Stromal cell of bone marrow (primary cell): ENCODE data around the gene ABHD17C.

Source experiments
- DNase-seq: peaks from one replicate; pipeline ENCODE4 v3.0.0-alpha.2; 2012; ENCODE audit warnings: low read depth

The ABHD17C gene

GRCh38 chr15:80689716-80690115, 5.4 kb upstream of the ABHD17C start:
- no peak for DNase-seq

- no peak for DNase-seq
Measured at GRCh38 chr15:80691575-80691974, 3.5 kb upstream of the ABHD17C start.

- DNase-seq: no peak
Measured at GRCh38 chr15:80693682-80694610, 1.2 kb upstream of the ABHD17C start.

- no peak for DNase-seq
Measured at GRCh38 chr15:80694611-80695098, 455 bp upstream of the ABHD17C start.

DNA sequence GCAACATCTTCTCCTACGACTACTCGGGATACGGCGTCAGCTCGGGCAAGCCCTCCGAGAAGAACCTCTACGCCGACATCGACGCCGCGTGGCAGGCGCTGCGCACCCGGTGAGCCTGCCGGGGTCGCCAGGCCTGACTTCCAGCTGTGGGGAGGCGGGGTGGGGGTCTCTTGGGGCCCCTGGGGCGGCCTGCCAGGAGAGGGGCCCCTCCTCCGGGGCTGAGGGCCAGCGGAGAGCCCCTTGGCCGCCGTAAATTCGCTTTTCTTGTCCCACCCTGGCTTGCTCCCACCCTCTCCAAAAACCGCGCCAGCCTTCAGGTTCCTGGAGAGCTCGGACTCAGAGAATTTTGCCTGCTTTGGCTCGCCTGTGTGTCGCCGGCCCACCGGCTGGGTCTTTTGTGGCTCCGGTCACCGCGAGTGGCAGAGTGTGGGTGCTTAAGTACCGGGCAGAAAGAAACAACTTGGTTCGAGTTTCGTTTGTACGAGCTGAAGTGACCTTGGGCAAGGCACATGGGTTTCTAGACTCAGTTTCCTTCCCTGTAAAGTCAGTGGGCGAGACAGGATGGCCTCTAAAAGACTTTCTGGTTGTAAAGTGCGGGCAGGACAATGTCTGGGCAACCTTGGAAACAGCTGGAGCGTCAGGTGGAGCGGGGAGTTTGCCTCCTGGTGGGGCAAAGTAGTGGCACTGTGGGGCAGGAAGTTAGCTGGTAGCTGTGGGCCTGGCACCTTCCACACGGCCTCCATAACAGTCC, 976 bp downstream of the ABHD17C start:
- DNase-seq: no peak

GRCh38 chr15:80697075-80697685, 2.1 kb downstream of the ABHD17C start:
- DNase-seq: no peak

DNA sequence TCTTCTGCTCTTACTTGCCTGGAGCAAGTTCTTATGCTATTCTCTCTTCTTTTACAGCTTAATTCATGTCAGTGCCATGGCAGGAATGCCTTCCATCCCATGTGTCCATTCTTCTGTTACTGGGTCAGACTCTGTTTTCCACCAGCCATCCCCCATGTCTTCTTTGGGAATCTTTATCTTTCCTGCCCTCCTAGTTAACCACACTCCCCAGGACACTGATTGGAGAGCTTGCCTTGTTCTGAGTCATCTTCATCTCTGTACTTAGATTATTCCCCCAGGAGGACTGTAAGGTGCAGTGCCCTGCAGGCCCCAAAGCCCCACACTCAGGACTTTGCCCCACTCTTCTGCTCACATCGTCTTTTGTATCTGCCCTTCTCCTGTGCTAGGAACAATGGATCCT, 3.6 kb downstream of the ABHD17C start:
- DNase-seq: no peak

- no peak for DNase-seq
Measured at GRCh38 chr15:80699981-80700380, 4.9 kb downstream of the ABHD17C start.

- no peak for DNase-seq
Measured at GRCh38 chr15:80701676-80702311, 6.7 kb downstream of the ABHD17C start.

DNA sequence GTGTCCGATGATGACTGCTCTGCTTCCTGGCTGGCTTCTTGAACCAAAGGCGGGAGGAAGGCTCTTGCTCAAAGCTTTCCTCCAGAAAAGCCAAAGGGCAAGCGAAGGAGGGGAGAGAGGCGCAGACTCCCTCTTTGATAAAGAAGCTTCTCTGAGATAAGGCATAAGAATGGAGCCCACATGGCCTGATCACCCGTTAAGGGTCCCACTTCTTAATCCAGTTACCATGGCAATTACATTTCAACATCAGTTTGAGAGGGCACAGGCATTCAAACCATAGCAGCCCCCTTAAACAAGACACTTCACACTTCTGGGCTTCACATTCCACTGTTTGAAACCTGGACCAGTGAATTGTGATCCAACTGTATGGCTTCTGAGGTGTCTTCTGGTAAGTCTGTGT, 8.0 kb downstream of the ABHD17C start:
- no peak for DNase-seq

DNA sequence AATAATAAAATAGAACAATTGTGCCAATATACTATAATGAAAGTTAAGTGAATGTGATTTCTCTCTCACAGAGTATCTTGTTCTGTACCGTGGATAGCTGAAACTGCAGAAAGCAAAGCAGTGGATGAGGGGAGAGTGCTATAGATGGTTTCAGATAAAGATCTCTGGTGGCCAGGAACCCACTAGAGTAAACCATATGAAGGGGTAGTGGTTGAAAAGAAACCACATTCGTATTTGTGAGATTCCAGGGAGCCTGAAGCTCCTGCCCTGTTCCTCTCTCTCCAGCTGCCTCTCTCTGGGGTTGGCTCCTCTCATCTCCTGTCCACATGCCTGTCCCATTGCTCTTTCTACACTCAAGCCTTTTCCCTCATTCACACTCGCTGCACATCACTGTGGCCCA, 8.9 kb downstream of the ABHD17C start:
- DNase-seq: no peak

- no peak for DNase-seq
Measured at GRCh38 chr15:80706161-80706560, 11.1 kb downstream of the ABHD17C start.

GRCh38 chr15:80709542-80709941, 14.4 kb downstream of the ABHD17C start:
- no peak for DNase-seq

- no peak for DNase-seq
Measured at GRCh38 chr15:80710635-80711554, 15.8 kb downstream of the ABHD17C start.

DNA sequence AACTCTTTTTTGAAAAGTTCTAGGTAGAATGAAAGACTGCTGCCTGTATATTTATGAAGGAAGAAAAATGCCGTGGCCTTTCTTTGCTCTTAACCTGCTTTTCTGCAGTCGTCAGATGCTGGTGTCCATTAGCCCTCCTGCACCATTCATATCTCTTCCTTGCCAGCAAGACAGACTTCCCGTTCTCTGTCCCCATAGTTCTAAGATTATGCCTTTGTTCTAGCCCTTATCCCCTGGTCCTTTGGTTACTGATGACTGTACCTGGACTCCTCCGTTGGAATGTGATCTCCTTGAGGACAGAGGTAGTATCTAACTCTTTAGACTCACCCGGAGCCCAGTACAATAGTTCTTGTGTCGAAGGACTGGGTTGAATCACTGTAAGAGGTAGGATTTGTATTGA, 16.8 kb downstream of the ABHD17C start:
- DNase-seq: no peak

- DNase-seq: no peak
Measured at GRCh38 chr15:80712956-80713355, 17.8 kb downstream of the ABHD17C start.

DNA sequence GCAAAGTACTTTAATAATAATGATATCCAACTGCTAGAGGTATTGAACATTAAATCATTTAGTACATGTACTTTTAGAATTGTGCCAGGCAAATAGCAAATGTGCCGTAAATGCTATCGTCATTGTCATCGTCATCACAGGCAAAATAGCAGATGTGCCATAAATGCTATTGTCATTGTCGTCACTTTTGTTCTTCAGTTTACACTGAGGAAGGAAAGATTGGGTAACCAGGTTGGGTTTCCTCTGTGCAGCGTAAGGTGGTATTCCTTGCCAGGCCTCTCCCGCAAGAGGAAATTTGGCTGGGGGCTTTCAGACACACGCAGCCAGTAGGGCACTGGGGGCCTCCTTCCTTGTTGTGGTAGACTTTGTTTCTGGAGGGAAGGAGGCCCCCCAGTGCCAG, 26.4 kb downstream of the ABHD17C start:
- no peak for DNase-seq

- no peak for DNase-seq
Measured at GRCh38 chr15:80722811-80723210, 27.7 kb downstream of the ABHD17C start.

DNA sequence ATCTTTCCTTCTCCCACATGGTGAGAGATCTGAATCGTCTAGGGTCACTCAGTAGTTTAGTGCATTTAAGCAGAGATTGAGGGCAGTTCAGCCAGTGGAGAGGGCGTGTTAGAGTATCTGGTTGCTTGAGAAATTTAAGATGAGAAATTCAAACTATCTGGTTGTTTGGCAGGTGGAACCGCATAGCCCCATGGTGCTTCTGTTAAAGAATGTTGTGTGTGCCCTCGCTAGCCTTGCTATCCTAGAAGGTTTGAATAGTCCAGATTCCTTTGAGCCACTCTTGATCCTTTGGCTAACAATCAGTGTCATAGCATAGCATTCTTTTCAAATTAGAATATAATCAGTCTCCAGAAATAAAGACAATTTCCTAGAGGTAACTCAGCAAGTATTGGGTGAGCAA, 32.1 kb downstream of the ABHD17C start:
- no peak for DNase-seq

DNA sequence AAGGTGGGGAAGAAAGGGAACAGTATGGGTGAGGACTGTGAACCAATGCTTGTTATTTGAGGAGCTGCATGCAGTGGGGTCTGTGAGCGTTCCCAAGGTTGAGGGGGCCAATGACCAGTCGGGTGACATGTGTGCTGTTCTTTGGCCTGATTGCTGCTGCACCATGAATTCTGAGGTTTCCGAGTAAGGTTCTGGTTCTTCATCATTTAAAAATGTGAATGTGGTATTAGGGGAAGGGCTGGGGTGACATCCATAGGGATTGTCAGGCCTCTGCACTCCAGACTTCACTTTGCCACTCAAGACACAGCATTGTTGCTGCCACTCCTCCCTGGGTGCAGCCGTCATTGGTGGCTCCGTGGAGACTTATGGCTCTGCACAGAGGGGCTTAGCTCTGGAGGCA, 32.5 kb downstream of the ABHD17C start:
- DNase-seq: no peak

- DNase-seq: no peak
Measured at GRCh38 chr15:80730387-80730786, 35.3 kb downstream of the ABHD17C start.
